IPS-20b (cell line): Measurements from ENCODE around the gene SF3B3.
"Not testable (repeated sequence)": the region's sequence is repeated elsewhere in the genome, so short reads cannot be mapped to it uniquely, and the experiment has no call there.

Source experiments
- H3K27ac ChIP-seq: one replicate; pipeline ENCODE4 v1.5.1; 2013; ENCODE audit warnings: low read length
- H3K27me3 ChIP-seq: 2 replicates; pipeline ENCODE4 v1.6.1; 2013; ENCODE audit warnings: mild to moderate bottlenecking, low read length, inconsistent platforms; ENCODE audit not compliant: insufficient read depth
- H3K36me3 ChIP-seq: 2 replicates; pipeline ENCODE4 v1.6.1; 2013; ENCODE audit warnings: low read depth, mild to moderate bottlenecking, inconsistent platforms, low read length, moderate library complexity; ENCODE audit not compliant: insufficient read depth
- H3K4me1 ChIP-seq: 2 replicates; pipeline ENCODE4 v1.6.1; 2013; ENCODE audit warnings: mild to moderate bottlenecking, control low read depth, inconsistent platforms, low read length, moderate library complexity; ENCODE audit not compliant: insufficient read depth
- H3K4me3 ChIP-seq: 2 replicates; pipeline ENCODE4 v1.5.1; 2013; ENCODE audit warnings: mild to moderate bottlenecking, low read length, inconsistent platforms
- H3K9ac ChIP-seq: 2 replicates; pipeline ENCODE4 v1.6.1; 2013; ENCODE audit warnings: low read depth, mild to moderate bottlenecking, inconsistent platforms, low read length, moderate library complexity
- H3K9me3 ChIP-seq: 2 replicates; pipeline ENCODE4 v1.6.1; 2013; ENCODE audit warnings: mild to moderate bottlenecking, low read depth, low read length, inconsistent platforms; ENCODE audit not compliant: insufficient read depth

Gene SF3B3

DNA sequence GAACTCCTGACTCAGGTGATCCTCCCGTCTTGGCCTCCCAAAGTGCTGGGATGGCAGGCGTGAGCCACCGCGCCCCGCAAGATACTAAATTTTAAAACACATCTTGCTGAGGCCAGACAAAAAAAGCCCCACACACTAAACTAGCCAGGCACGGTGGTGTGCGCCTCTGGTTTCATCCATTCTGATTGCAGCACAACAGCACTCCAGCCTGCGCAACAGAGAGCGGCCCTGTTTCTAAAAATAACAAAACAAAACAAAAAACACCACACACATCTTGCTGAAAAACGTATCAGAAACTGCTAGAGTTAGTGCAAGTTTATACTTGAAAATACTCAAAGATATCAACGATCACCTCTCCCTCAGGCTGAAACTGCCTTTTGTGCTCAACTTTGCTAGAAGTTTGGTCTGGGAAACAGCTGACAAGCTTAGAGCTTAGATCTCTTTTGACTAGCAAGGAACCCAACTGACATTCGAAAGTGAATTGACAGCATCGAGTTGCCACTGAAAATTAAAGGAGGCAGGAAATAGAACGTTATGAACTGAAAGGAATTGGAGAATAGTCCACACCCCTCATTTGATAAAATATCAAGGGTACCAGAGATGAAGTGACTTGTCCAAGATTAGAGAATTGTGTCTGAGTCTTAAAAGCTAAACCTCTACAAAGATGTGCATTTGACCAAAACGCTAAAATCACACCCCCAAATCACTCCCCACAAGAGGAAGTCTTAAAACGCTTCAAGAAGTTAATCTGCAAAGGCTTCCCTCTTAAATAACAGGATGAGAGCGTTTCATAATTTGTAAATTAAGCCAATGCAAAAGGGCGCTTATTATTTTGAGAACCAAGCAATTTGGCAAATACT is 1.2 kb upstream of the SF3B3 start:
- H3K9me3 ChIP-seq: no peaks in the 10 kb centered on the region
- peaks cover 26% of the 10 kb centered on the region for H3K36me3 ChIP-seq
- peaks cover 9% of the 10 kb centered on the region; the same call in 1 of the 2 replicates for H3K4me1 ChIP-seq
- peak overlapping the region; percentile 93 for H3K4me3 ChIP-seq
- no peaks in the 10 kb centered on the region for H3K27me3 ChIP-seq
- peak overlapping the region; percentile 96 for H3K27ac ChIP-seq
- H3K9ac ChIP-seq: peak overlapping the region; percentile 100

DNA sequence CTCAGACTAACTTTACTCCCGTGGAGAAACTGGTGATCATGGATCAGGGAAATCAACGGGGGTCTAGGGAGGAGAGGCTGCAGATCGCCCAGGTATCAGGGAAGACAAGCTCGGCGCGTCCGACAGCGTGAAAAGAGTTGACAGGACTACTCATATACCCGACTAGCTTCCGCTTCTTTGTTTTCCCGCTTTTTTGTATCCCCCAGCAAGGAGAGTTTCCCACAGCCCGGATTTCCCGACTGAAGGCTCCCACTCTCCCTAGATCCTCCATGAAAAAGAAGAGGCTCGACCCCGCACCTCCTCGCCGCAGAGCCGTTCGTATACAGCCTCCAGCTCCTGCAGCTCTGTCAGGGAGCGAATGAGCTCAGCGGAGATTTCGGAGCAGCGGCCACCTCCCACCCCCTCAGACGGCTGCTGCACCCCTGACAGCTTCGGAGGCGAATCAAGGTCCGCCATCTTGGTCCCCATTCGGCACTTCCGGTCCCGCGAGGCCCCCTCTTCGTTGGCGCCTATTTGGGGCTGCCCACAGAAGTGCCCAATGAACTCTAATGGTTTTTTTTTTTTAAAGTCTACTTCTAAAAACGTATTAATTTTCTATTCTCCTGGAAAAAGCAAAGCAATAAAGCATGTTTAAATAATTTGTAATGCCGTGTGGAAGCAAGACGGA is 407 bp upstream of the SF3B3 start, which contains the start of gene COG4:
Gene COG4, minus strand, starts transcription at position 479 of the 667 bp plus-strand sequence. Its CDS starts 11 bp downstream, at position 468.
- H3K36me3 ChIP-seq: peaks cover 31% of the 10 kb centered on the region
- H3K4me1 ChIP-seq: peaks cover 9% of the 10 kb centered on the region; the same call in 1 of the 2 replicates
- H3K4me3 ChIP-seq: peak within 1 kb of the TSS; percentile 93
- peak within 1 kb of the TSS; percentile 96 for H3K27ac ChIP-seq
- H3K9ac ChIP-seq: peak within 1 kb of the TSS; percentile 100
- H3K9me3 ChIP-seq: no peaks in the 10 kb centered on the region
- H3K27me3 ChIP-seq: no peaks in the 10 kb centered on the region

DNA sequence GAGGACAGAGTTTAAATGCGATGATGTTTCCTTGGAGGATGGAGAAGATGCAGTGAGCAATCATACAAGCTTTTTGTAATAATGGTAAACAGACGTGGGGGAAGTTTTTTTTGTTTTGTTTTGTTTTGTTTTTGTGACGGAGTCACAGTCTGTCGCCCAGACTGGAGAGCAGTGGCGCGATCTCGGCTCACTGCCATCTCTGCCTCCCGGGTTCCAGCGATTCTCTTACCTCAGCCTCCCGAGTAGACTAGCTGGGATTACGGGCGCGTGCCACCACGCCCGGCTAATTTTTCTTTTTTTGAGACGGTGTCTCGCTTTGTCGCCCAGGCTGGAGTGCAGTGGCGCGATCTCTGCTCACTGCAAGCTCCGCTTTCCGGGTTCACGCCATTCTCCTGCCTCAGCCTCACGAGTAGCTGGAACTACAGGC is 796 bp downstream of the SF3B3 start:
- not testable (repeated sequence) for H3K4me1 ChIP-seq, H3K27me3 ChIP-seq, H3K9me3 ChIP-seq
- Histone ChIP-seq H3K27ac (peak overlapping the region; percentile 96), H3K36me3 (peaks cover 43% of the 10 kb centered on the region), H3K9ac (peak overlapping the region; percentile 100), H3K4me3 (peak overlapping the region; percentile 93)

DNA sequence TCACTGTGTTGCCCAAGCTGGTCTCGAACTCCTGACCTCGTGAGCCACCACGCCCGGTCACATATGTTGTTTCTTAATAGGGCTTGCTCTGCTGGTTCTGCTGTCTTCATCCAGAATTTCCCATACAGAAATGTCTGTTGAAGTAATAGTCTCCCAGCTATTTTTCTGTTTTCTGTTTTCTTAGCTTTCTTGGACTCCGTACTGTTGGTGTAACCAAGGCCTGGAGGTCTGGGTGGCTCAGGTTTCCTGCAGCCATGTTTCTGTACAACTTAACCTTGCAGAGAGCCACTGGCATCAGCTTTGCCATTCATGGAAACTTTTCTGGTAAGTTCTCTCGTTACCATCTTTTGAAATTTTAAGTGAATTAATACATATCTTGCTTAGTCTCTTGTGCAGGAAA is 2.8 kb downstream of the SF3B3 start:
- H3K4me3 ChIP-seq: peak overlapping the region; percentile 39
- no peaks in the 10 kb centered on the region for H3K9me3 ChIP-seq
- H3K9ac ChIP-seq: no peak overlapping the region
- H3K27ac ChIP-seq: no peak overlapping the region
- H3K27me3 ChIP-seq: no peaks in the 10 kb centered on the region
- peaks cover 61% of the 10 kb centered on the region for H3K36me3 ChIP-seq
- peaks cover 9% of the 10 kb centered on the region; the same call in 1 of the 2 replicates for H3K4me1 ChIP-seq

DNA sequence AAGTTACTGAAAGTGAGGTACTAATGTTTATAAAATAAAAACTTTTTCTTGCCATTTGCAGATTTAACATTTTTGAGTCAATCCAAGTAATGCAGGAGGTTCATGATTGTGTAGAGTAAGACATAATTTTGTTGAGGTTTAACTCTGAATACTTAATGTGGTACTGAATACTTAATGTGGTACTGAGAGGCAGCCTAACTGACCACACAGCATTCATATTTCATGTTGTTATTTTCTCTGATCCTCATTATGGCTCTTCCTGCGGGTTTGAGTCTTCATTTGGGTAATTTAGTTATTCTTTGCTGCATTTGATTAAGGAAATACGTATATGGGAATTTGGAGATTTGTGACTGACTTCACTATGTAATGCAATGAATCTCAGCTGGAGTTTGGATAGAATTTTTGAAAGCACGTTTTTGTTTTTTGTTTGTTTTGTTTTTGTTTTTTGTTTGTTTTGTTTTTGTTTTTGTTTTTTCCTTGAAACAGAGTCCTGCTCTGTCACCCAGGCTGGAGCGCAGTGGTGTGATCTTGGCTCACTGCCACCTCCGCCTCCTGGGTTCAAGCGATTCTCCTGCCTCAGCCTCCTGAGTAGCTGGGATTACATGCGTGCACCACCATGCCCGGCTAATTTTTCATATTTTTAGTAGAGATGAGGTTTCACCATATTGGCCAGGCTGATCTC is 3.8 kb downstream of the SF3B3 start:
- H3K4me1 ChIP-seq: peaks cover 6% of the 10 kb centered on the region; the same call in 1 of the 2 replicates
- H3K27ac ChIP-seq: no peak overlapping the region
- H3K9ac ChIP-seq: no peak overlapping the region
- peaks cover 72% of the 10 kb centered on the region for H3K36me3 ChIP-seq
- H3K4me3 ChIP-seq: peak overlapping the region; percentile 39
- H3K27me3 ChIP-seq: no peaks in the 10 kb centered on the region
- H3K9me3 ChIP-seq: no peaks in the 10 kb centered on the region

DNA sequence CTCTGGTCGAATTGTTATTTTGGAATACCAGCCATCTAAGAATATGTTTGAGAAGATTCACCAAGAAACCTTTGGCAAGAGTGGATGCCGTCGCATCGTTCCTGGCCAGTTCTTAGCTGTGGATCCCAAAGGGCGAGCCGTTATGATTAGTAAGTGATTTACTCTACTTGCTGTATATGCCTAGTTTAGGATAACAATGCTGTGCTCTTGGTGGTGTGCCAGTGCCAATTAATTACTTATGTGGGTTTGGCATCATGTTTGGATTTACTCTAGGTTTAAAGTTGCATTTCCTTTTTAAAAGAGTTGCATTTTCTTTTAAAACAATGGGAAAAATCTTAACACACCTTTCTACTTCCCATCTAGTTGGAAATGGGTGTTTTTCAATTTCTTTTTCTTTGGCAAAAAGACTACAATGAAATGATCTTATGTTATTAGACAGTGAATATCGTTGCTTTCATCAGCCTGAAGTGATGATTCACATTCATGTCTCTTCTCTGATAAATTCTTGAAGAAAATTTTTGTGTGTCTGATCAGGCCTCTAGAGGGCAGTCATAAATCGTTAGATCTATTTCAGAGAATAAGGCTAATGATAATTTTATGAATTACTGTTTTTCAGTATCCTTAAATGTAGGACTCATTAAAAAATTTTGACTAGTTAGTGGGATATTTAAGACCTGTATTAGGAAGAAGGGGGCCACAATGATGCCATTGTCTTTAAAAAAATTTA is 5.6 kb downstream of the SF3B3 start:
- H3K9ac ChIP-seq: no peak overlapping the region
- H3K9me3 ChIP-seq: no peaks in the 10 kb centered on the region
- peaks cover 89% of the 10 kb centered on the region for H3K36me3 ChIP-seq
- H3K27me3 ChIP-seq: no peaks in the 10 kb centered on the region
- H3K4me3 ChIP-seq: 0 out of 2 replicates have a peak overlapping the region, but pooled peaks have one; percentile 7
- peaks cover 2% of the 10 kb centered on the region; the same call in 1 of the 2 replicates for H3K4me1 ChIP-seq
- no peak overlapping the region for H3K27ac ChIP-seq

DNA sequence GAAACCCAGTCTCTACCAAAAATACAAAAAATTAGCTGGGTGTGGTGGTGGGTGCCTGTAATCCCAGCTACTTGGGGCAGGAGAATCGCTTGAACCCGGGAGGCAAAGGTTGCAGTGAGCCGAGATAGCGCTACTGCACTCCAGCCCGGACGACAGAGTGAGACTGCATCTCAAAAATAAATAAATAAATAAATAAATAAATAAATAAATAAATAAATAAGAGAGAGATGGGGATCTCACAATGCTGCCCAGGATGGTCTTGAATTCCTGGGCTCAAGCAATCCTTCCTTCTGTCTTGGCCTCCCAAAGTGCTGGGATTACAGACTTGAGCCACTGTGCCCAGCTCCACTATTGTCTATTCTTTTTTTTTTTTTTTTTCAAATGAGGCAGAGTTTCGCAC is 6.3 kb downstream of the SF3B3 start:
- H3K36me3 ChIP-seq: peaks cover 96% of the 10 kb centered on the region
- H3K4me1 ChIP-seq, H3K27me3 ChIP-seq, H3K9me3 ChIP-seq, H3K27ac ChIP-seq, H3K9ac ChIP-seq, H3K4me3 ChIP-seq: not testable (repeated sequence)

DNA sequence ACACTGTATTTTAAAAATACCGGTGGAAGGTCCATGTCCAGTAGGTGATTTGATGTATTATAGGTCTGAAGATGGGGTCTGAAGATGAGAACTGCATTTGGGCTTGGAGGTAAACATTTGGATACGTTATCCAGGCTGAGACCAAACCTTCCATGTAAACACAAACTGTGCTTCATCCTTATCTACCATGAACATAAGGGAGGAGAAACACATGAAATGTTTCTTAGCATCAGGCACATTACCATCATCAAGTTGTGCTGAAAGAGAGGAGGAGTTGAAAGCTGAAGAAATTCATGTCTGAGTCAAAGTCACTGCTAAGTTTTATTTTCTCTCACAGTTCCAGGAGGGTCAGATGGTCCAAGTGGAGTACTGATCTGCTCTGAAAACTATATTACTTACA is 11.4 kb downstream of the SF3B3 start:
- Histone ChIP-seq H3K4me1 (no peaks in the 10 kb centered on the region), H3K27me3 (no peaks in the 10 kb centered on the region), H3K27ac (no peak overlapping the region), H3K36me3 (peaks cover 97% of the 10 kb centered on the region), H3K9me3 (no peaks in the 10 kb centered on the region), H3K4me3 (no peak overlapping the region), H3K9ac (no peak overlapping the region)

DNA sequence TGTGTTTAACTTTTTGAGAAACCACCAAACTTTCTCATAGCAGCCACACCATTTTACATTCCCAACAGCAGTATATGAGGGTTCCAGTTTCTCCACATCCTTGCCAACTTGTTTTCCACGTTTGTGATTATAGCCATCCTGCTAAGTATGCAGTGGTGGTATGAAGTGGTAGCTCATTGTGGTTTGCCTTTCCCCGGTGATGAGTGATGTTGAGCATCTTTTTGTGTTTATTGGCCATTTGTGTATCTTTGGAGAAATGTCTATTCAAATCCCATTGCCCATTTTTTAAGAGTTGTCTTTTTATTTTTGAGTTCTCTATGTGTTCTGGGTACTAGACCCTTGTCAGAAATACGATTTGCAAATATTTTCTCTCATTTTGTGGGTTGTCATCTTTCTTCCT is 17.4 kb downstream of the SF3B3 start:
- H3K9ac ChIP-seq: no peak overlapping the region
- no peaks in the 10 kb centered on the region for H3K4me1 ChIP-seq

DNA sequence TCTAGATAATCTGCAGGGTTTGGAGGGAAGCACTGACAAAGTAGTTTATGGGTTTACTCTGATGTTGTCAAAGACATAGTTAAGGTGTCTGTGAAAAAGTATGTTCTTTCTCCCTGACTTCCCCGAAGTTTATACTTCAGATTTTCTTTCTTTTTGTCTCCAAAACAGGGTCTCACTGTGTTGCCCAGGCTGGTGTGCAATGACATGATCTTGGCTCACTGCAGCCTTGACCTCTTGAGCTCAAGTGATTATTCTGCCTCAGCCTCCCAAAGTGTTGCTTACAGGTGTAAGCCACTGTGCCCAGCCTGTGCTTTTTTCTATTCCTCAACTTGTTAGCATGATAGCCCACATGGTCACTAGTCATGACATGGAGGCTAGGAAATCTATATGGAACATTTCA is 20.9 kb downstream of the SF3B3 start:
- Histone ChIP-seq H3K9me3 (no peaks in the 10 kb centered on the region), H3K27me3 (no peaks in the 10 kb centered on the region), H3K9ac (no peak overlapping the region), H3K27ac (no peak overlapping the region), H3K4me1 (no peaks in the 10 kb centered on the region), H3K4me3 (no peak overlapping the region), H3K36me3 (peaks cover 100% of the 10 kb centered on the region)

More for the DNA sequence above, 17.4 kb downstream of the SF3B3 start:
- H3K9me3 ChIP-seq: no peaks in the 10 kb centered on the region
- no peak overlapping the region for H3K4me3 ChIP-seq
- H3K36me3 ChIP-seq: peaks cover 98% of the 10 kb centered on the region
- no peaks in the 10 kb centered on the region for H3K27me3 ChIP-seq
- H3K27ac ChIP-seq: no peak overlapping the region

DNA sequence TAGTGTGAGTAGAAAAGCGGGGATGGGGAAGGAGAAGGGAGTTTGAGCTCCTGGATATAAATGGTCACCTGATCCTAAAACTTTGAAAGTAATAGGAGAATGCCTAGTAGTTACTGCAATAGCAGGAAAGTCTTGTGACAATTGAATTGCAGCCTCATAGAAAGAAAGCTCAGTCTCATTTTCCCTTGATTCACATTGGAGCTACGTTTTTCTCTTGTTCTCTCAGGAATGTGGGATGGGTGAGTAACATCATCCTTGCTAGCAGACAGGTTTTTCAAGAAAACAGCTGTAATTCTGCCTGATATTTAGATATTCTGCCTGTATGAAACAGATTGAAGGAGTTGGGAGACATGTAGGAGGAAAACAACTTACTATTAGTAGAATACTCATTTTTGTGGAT is 25.3 kb downstream of the SF3B3 start:
- H3K27me3 ChIP-seq: no peaks in the 10 kb centered on the region

More for the DNA sequence above, 25.3 kb downstream of the SF3B3 start:
- no peaks in the 10 kb centered on the region for H3K9me3 ChIP-seq
- no peaks in the 10 kb centered on the region for H3K4me1 ChIP-seq
- H3K9ac ChIP-seq: no peak overlapping the region
- H3K36me3 ChIP-seq: peaks cover 100% of the 10 kb centered on the region
- H3K27ac ChIP-seq: no peak overlapping the region
- H3K4me3 ChIP-seq: no peak overlapping the region
